ENCODE data around the gene TEX52. TPM values are rescaled to one million over a fixed set of nuclear protein-coding genes. Genes with fewer than 3 reads are reported as not detected.

The TEX52 gene
- total RNA-seq, 4 donors from 2014 or later, result not detected

- peak overlapping the region; percentile 4 to 39 for H3K27ac ChIP-seq
Measured at GRCh38 chr12:2804393-2805142, 52.3 kb downstream of the TEX52 start.

GRCh38 chr12:2803635-2804392 is 53.0 kb downstream of the TEX52 start:
- H3K36me3 ChIP-seq, result no peaks in the 10 kb centered on the region
- TF ChIP-seq POLR2A (IDR thresholded peaks at IDR 0.05) (no peak), CTCF (IDR thresholded peaks at IDR 0.05) (no peak)
- peaks cover 0 to 4% of the 10 kb centered on the region in 2 donors for H3K4me1 ChIP-seq
- intact Hi-C loops (cut with DNase I; ENCODE audit: low total_unique reads), result no loop called here
- peak overlapping the region in 1 of 2 donors; percentile 23 for H3K27ac ChIP-seq
- no peak overlapping the region for H3K4me3 ChIP-seq
- no peak for DNase-seq
- H3K27me3 ChIP-seq, result no peaks in the 10 kb centered on the region
- H3K9me3 ChIP-seq, result no peaks in the 10 kb centered on the region

More at GRCh38 chr12:2804393-2805142, 52.3 kb downstream of the TEX52 start:
- peak; percentile 52 to 59 for DNase-seq
- H3K4me1 ChIP-seq, result peaks cover 0 to 4% of the 10 kb centered on the region in 2 donors
- no peaks in the 10 kb centered on the region for H3K27me3 ChIP-seq
- intact Hi-C loops (cut with DNase I; ENCODE audit: low total_unique reads), result no loop called here
- H3K9me3 ChIP-seq, result no peaks in the 10 kb centered on the region
- H3K4me3 ChIP-seq, result no peak overlapping the region
- no peak for TF ChIP-seq CTCF (IDR thresholded peaks at IDR 0.05)
- no peak for TF ChIP-seq POLR2A (IDR thresholded peaks at IDR 0.05)
- no peaks in the 10 kb centered on the region for H3K36me3 ChIP-seq

- DNase-seq, result no peak
- intact Hi-C loops (cut with DNase I; ENCODE audit: low total_unique reads), result no loop called here
- TF ChIP-seq POLR2A (IDR thresholded peaks at IDR 0.05) (no peak), CTCF (IDR thresholded peaks at IDR 0.05) (no peak)
- H3K36me3 ChIP-seq, result no peaks in the 10 kb centered on the region
- no peak overlapping the region for H3K4me3 ChIP-seq
- H3K9me3 ChIP-seq, result no peaks in the 10 kb centered on the region
- no peaks in the 10 kb centered on the region for H3K27me3 ChIP-seq
- H3K4me1 ChIP-seq, result peaks cover 4% of the 10 kb centered on the region in 2 donors
- no peak overlapping the region for H3K27ac ChIP-seq
Measured at GRCh38 chr12:2801044-2801783, 55.6 kb downstream of the TEX52 start.

- Histone ChIP-seq H3K27me3 (no peaks in the 10 kb centered on the region), H3K4me1 (peaks cover 4 to 5% of the 10 kb centered on the region in 2 donors), H3K27ac (no peak overlapping the region), H3K4me3 (no peak overlapping the region), H3K36me3 (no peaks in the 10 kb centered on the region), H3K9me3 (no peaks in the 10 kb centered on the region)
- DNase-seq, result no peak
- intact Hi-C loops (cut with DNase I; ENCODE audit: low total_unique reads), result no loop called here
- no peak for TF ChIP-seq POLR2A (IDR thresholded peaks at IDR 0.05)
- TF ChIP-seq CTCF (IDR thresholded peaks at IDR 0.05), result no peak
Measured at GRCh38 chr12:2800046-2800570, 56.7 kb downstream of the TEX52 start.

Other genes starting within 250 kb of the TEX52 start
- 10 to 100 TPM in 3 of 4 donors, 1 to 10 TPM in 1; 8.5 to 59.0 (median 36.7) TPM for gene FKBP4, start 62.1 kb downstream of the TEX52 start, total RNA-seq
- 10 to 100 TPM; 30.5 to 92.6 (median 35.0) TPM for gene ITFG2, start 44.4 kb downstream of the TEX52 start, total RNA-seq
- 10 to 100 TPM in 1 of 4 donors, 1 to 10 TPM in 3; 2.4 to 10.5 (median 7.0) TPM for gene NRIP2, start 22.0 kb downstream of the TEX52 start, total RNA-seq
- gene FOXM1, start 20.1 kb upstream of the TEX52 start, total RNA-seq, result 1 to 10 TPM in 1 of 4 donors, not detected in 3; 9.6 TPM
- gene RHNO1, start 20.2 kb upstream of the TEX52 start, total RNA-seq, result 10 to 100 TPM in 3 of 4 donors, 1 to 10 TPM in 1; 1.2 to 26.3 (median 12.4) TPM
- gene TULP3, start 33.9 kb upstream of the TEX52 start, total RNA-seq, result 10 to 100 TPM in 3 of 4 donors, 1 to 10 TPM in 1; 7.2 to 38.7 (median 29.4) TPM
- gene TEAD4, start 102.4 kb upstream of the TEX52 start, total RNA-seq, result 10 to 100 TPM in 2 of 4 donors, 1 to 10 TPM in 2; 1.3 to 33.8 (median 14.9) TPM
- 100 to 1,000 TPM in 1 of 4 donors, 10 to 100 TPM in 3; 47.9 to 106 (median 65.1) TPM for gene TSPAN9, start 220.3 kb upstream of the TEX52 start, total RNA-seq

Measured in uterus (tissue), 4 donors.